UCSD-AML1 (cell line): ENCODE data around the gene SLC25A53.
"Not testable (repeated sequence)": the region's sequence is repeated elsewhere in the genome, so short reads cannot be mapped to it uniquely, and the experiment has no call there.

Experiments used
- DNase-seq: peaks from one replicate; lab custom pipeline; 2025; ENCODE audit not compliant: unreplicated experiment; lab: John Stamatoyannopoulos, UW

The SLC25A53 gene

GRCh38 chrX:104075778-104076445, 80.9 kb downstream of the SLC25A53 start, which contains the start of gene TMSB15C:
TSS of gene TMSB15C (minus strand) at chrX:104076236.
- DNase-seq, result not testable (repeated sequence)

GRCh38 chrX:104062636-104063035, 94.2 kb downstream of the SLC25A53 start:
- DNase-seq, result not testable (repeated sequence)

GRCh38 chrX:104054956-104055355, 101.9 kb downstream of the SLC25A53 start:
- not testable (repeated sequence) for DNase-seq
